H1 (cell line): Measurements from ENCODE around the gene TNNI2. TPM values are rescaled to one million over a fixed set of nuclear protein-coding genes. Genes with fewer than 3 reads are reported as not detected.

Source experiments
- CTCF ChIA-PET: fragments of 300-600 bp; sonication (Branson Sonifier 250); formaldehyde crosslinking; loops from one replicate; lab custom pipeline; 2021; ENCODE audit not compliant: partially characterized antibody; lab: Charles Lee
- POLR2A ChIA-PET: fragments of 300-600 bp; sonication (Branson Sonifier 250); formaldehyde crosslinking; loops from one replicate; lab custom pipeline; 2021; ENCODE audit warnings: inconsistent platforms; ENCODE audit not compliant: partially characterized antibody; lab: Charles Lee
- DNase-seq, 2 experiments: peaks; one replicate each; pipeline versions ENCODE4 v3.0.0 to v3.0.0-alpha.2; 2010 to 2022; ENCODE audit warnings: low spot score in 2 of 2, low read depth in 1 of 2, mixed read lengths in 1 of 2
- FAIRE-seq: peaks from 2 replicates; lab custom pipeline; 2011; peaks lifted over from hg19 to GRCh38; lab: Jason Lieb, UNC
- H2AFZ ChIP-seq: 2 replicates; pipeline ENCODE4 v1.8.1; 2012; ENCODE audit warnings: low read length, inconsistent platforms
- H2AK5ac ChIP-seq: 2 replicates; pipeline ENCODE4 v1.6.1; 2013; ENCODE audit warnings: low read depth, low read length
- H2BK120ac ChIP-seq: replicated peaks from 2 replicates; pipeline ENCODE3; 2013; ENCODE audit warnings: low read depth, low read length, inconsistent platforms
- H2BK12ac ChIP-seq: 2 replicates; pipeline ENCODE4 v1.6.1; 2013; ENCODE audit warnings: low read depth, low read length
- H2BK15ac ChIP-seq: 2 replicates; pipeline ENCODE4 v1.6.1; 2013; ENCODE audit warnings: low read length
- H2BK20ac ChIP-seq: 2 replicates; pipeline ENCODE4 v1.6.1; 2013; ENCODE audit warnings: low read length
- H2BK5ac ChIP-seq: 2 replicates; pipeline ENCODE4 v1.6.1; 2013; ENCODE audit warnings: low read depth, low read length
- H3K14ac ChIP-seq: 2 replicates; pipeline ENCODE4 v1.6.1; 2013; ENCODE audit warnings: inconsistent platforms; ENCODE audit not compliant: insufficient read length
- H3K18ac ChIP-seq: 2 replicates; pipeline ENCODE4 v1.6.1; 2013; ENCODE audit warnings: low read length; ENCODE audit errors: extremely low read depth
- H3K23ac ChIP-seq: 2 replicates; pipeline ENCODE4 v1.6.1; 2013; ENCODE audit warnings: inconsistent platforms; ENCODE audit not compliant: insufficient read length
- H3K23me2 ChIP-seq: 2 replicates; pipeline ENCODE4 v1.6.1; 2013; ENCODE audit warnings: low read depth, low read length
- H3K27ac ChIP-seq: 2 replicates; pipeline ENCODE4 v1.6.1; 2011; ENCODE audit warnings: low read depth, low read length, inconsistent platforms
- H3K27me3 ChIP-seq, 4 experiments: replicated peaks in 1 of 4; 1 replicate in 1 of 4; 2 replicates in 3 of 4; pipeline versions ENCODE4 v1.6.1 to v1.8.1; 2011 to 2013; ENCODE audit warnings: low read length in 3 of 4, mild to moderate bottlenecking in 3 of 4, inconsistent platforms in 2 of 4, mixed read lengths in 2 of 4, moderate library complexity in 1 of 4; ENCODE audit not compliant: control insufficient read depth in 3 of 4, insufficient read depth in 3 of 4; ENCODE audit errors: extremely low read depth in 1 of 4
- H3K36me3 ChIP-seq, 4 experiments: 2 replicates each; pipeline versions ENCODE4 v1.6.1 to v1.8.1; 2011 to 2013; ENCODE audit warnings: mild to moderate bottlenecking in 4 of 4, low read length in 3 of 4, moderate library complexity in 2 of 4, control low read depth in 1 of 4, inconsistent platforms in 1 of 4; ENCODE audit not compliant: insufficient read depth in 4 of 4, control insufficient read depth in 2 of 4
- H3K4ac ChIP-seq: replicated peaks from 2 replicates; pipeline ENCODE3; 2013; ENCODE audit warnings: low read length, low read depth, mixed read lengths, inconsistent platforms; ENCODE audit not compliant: insufficient read length
- H3K4me1 ChIP-seq, 4 experiments: replicated peaks in 1 of 4; 1 replicate in 1 of 4; 2 replicates in 3 of 4; pipeline versions ENCODE4 v1.6.1 to v1.8.1; 2011 to 2013; ENCODE audit warnings: low read length in 3 of 4, inconsistent platforms in 2 of 4, mixed read lengths in 1 of 4; ENCODE audit not compliant: insufficient read depth in 4 of 4, control insufficient read depth in 3 of 4
- H3K4me2 ChIP-seq, 2 experiments: 2 replicates each; pipeline versions ENCODE4 v1.6.1 to v1.8.1; 2011 to 2013; ENCODE audit warnings: low read depth in 2 of 2, low read length in 2 of 2, control low read depth in 1 of 2, inconsistent platforms in 1 of 2, mild to moderate bottlenecking in 1 of 2; ENCODE audit not compliant: insufficient read depth in 1 of 2
- H3K4me3 ChIP-seq, 4 experiments: fragments of 200-600, 300-600 bp in 1 of 4; sonication (generic), shearing (Covaris generic), sonication (Bioruptor Twin) in 1 of 4; 2 replicates each; pipeline versions ENCODE4 v1.5.1 to v1.8.1; 2011 to 2016; ENCODE audit warnings: low read length in 4 of 4, low read depth in 3 of 4, control low read depth in 2 of 4, inconsistent platforms in 2 of 4, mild to moderate bottlenecking in 2 of 4, mixed read lengths in 1 of 4, moderate library complexity in 1 of 4; ENCODE audit not compliant: insufficient read depth in 2 of 4; ENCODE audit errors: extremely low read depth in 1 of 4
- H3K56ac ChIP-seq: replicated peaks from 2 replicates; pipeline ENCODE3; 2013; ENCODE audit warnings: low read depth, mild to moderate bottlenecking, mixed read lengths, low read length, inconsistent platforms; ENCODE audit not compliant: insufficient read length
- H3K79me1 ChIP-seq: 2 replicates; pipeline ENCODE4 v1.6.1; 2013; ENCODE audit warnings: low read depth, low read length, control low read depth
- H3K79me2 ChIP-seq, 2 experiments: 2 replicates each; pipeline versions ENCODE4 v1.6.1 to v1.8.1; 2012 to 2013; ENCODE audit warnings: low read length in 2 of 2, mild to moderate bottlenecking in 2 of 2, inconsistent platforms in 1 of 2; ENCODE audit not compliant: insufficient read depth in 2 of 2, control insufficient read depth in 1 of 2
- H3K9ac ChIP-seq, 4 experiments: replicated peaks in 1 of 4; 1 replicate in 1 of 4; 2 replicates in 3 of 4; pipeline versions ENCODE4 v1.6.1 to v1.8.1; 2011 to 2013; ENCODE audit warnings: low read depth in 3 of 4, low read length in 3 of 4, control low read depth in 2 of 4, mild to moderate bottlenecking in 2 of 4, moderate library complexity in 2 of 4, inconsistent platforms in 1 of 4; ENCODE audit errors: extremely low read depth in 1 of 4
- H3K9me3 ChIP-seq, 2 experiments: 2 replicates each; pipeline versions ENCODE4 v1.6.1 to v1.8.1; 2012 to 2013; ENCODE audit warnings: mild to moderate bottlenecking in 2 of 2, moderate library complexity in 2 of 2, control low read depth in 1 of 2, inconsistent platforms in 1 of 2, low read depth in 1 of 2, low read length in 1 of 2, mixed read lengths in 1 of 2; ENCODE audit not compliant: insufficient read depth in 2 of 2
- H4K20me1 ChIP-seq, 2 experiments: replicated peaks in 1 of 2; 2 replicates each; pipeline versions ENCODE3 to v1.8.1; 2011 to 2013; ENCODE audit warnings: inconsistent platforms in 2 of 2, low read length in 2 of 2, mild to moderate bottlenecking in 1 of 2; ENCODE audit not compliant: insufficient read depth in 2 of 2, control insufficient read depth in 1 of 2
- H4K5ac ChIP-seq: 2 replicates; pipeline ENCODE4 v1.6.1; 2013; ENCODE audit warnings: low read length, low read depth, mixed read lengths, inconsistent platforms; ENCODE audit not compliant: insufficient read length
- H4K8ac ChIP-seq: 2 replicates; pipeline ENCODE4 v1.8.0; 2013; ENCODE audit warnings: mild to moderate bottlenecking, moderate library complexity, low read length, inconsistent platforms; ENCODE audit not compliant: insufficient read depth; ENCODE audit errors: extremely low read depth
- H4K91ac ChIP-seq: replicated peaks from 2 replicates; pipeline ENCODE3; 2013; ENCODE audit warnings: low read length, mixed read lengths, inconsistent platforms; ENCODE audit not compliant: insufficient read length
- CEBPB ChIP-seq: IDR thresholded peaks from 2 replicates; pipeline ENCODE4 v1.6.1; 2012; ENCODE audit warnings: low read depth, low read length
- CREB1 ChIP-seq: IDR thresholded peaks from 2 replicates; pipeline ENCODE4 v1.6.1; 2012; ENCODE audit warnings: inconsistent platforms
- EP300 ChIP-seq, 2 experiments: IDR thresholded peaks; 1 replicate in 1 of 2; 2 replicates in 1 of 2; pipeline ENCODE4 v1.6.1; 2011 to 2012; ENCODE audit warnings: low read depth in 2 of 2, low read length in 2 of 2, mild to moderate bottlenecking in 2 of 2, borderline replicate concordance in 1 of 2, inconsistent platforms in 1 of 2, moderate library complexity in 1 of 2
- FOSL1 ChIP-seq: IDR thresholded peaks from 2 replicates; pipeline ENCODE4 v1.6.1; 2011; ENCODE audit warnings: mild to moderate bottlenecking, low read depth, low read length, moderate library complexity; ENCODE audit not compliant: insufficient read depth
- NRF1 ChIP-seq: IDR thresholded peaks from 2 replicates; pipeline ENCODE4 v1.6.1; 2011; ENCODE audit warnings: mild to moderate bottlenecking, low read depth, low read length, improper control_type of control experiment
- RAD21 ChIP-seq, 2 experiments: IDR thresholded peaks in 1 of 2; conservative IDR thresholded peaks in 1 of 2; 2 replicates each; pipeline ENCODE4 v1.6.1; 2011; ENCODE audit warnings: low read depth in 2 of 2, low read length in 2 of 2, improper control_type of control experiment in 1 of 2, inconsistent platforms in 1 of 2, mild to moderate bottlenecking in 1 of 2, moderate library complexity in 1 of 2
- SP4 ChIP-seq: IDR thresholded peaks from 2 replicates; pipeline ENCODE4 v1.6.1; 2012; ENCODE audit warnings: low read length, inconsistent platforms
- TAF7 ChIP-seq: optimal IDR thresholded peaks from 2 replicates; pipeline ENCODE3; 2011; ENCODE audit warnings: low read depth, mild to moderate bottlenecking, inconsistent platforms, low read length, moderate library complexity, borderline replicate concordance
- WGBS, 2 experiments: shearing (Covaris generic) in 1 of 2; methylation state at CpG; one replicate each; pipeline versions ENCODE4 v1.1.6 to v1.1.7; 2013 to 2015; ENCODE audit warnings: low lambda C conversion rate in 2 of 2, mixed read lengths in 2 of 2, inconsistent platforms in 1 of 2, low coverage in 1 of 2, missing lambda C conversion rate in 1 of 2; ENCODE audit not compliant: insufficient replicate concordance in 2 of 2, insufficient coverage in 1 of 2, insufficient read length in 1 of 2; ENCODE audit errors: extremely low coverage in 1 of 2, missing lambda C conversion rate in 1 of 2; 5-methylcytosine and 5-hydroxymethylcytosine counted together
- polyA plus RNA-seq, 7 experiments: library from polyadenylated mRNA; depleted of rRNA in 3 of 7; stranded (reverse) in 5 of 7; unstranded in 2 of 7; fragments of >200 nt in 5 of 7; fragments of 200-250 nt in 2 of 7; gene quantifications; 1 replicate in 5 of 7; 2 replicates in 1 of 7; 4 replicates in 1 of 7; pipeline versions ENCODE4 v1.2.1 to v1.2.3, GENCODE V29; 2011 to 2013; ENCODE audit warnings: missing spikeins in 2 of 7, mixed read lengths in 2 of 7
- total RNA-seq: library from RNA; stranded (reverse); fragmentation: NEBNext Ultra II Directional; extraction: Animal tissue kit (Norgen Biotek cat#: 25700); gene quantifications from 2 replicates; pipeline ENCODE4 v1.2.1, GENCODE V29; 2021
- TF ChIP-seq, protein P1 (sequence below), 3 experiments: IDR thresholded peaks; 1 replicate in 2 of 3; 2 replicates in 1 of 3; pipeline versions ENCODE4 v1.5.1 to v1.6.1; 2011; ENCODE audit warnings: low read length in 3 of 3, mild to moderate bottlenecking in 3 of 3, inconsistent platforms in 2 of 3, low read depth in 1 of 3, moderate library complexity in 1 of 3; ENCODE audit not compliant: insufficient read depth in 1 of 3; ENCODE audit errors: control extremely low read depth in 1 of 3

The TNNI2 gene
- total and polyA plus RNA-seq, 2 of the 8 experiments (the other 6 are each of a cell fraction or from before 2014, with no cell fraction given): not detected

DNA sequence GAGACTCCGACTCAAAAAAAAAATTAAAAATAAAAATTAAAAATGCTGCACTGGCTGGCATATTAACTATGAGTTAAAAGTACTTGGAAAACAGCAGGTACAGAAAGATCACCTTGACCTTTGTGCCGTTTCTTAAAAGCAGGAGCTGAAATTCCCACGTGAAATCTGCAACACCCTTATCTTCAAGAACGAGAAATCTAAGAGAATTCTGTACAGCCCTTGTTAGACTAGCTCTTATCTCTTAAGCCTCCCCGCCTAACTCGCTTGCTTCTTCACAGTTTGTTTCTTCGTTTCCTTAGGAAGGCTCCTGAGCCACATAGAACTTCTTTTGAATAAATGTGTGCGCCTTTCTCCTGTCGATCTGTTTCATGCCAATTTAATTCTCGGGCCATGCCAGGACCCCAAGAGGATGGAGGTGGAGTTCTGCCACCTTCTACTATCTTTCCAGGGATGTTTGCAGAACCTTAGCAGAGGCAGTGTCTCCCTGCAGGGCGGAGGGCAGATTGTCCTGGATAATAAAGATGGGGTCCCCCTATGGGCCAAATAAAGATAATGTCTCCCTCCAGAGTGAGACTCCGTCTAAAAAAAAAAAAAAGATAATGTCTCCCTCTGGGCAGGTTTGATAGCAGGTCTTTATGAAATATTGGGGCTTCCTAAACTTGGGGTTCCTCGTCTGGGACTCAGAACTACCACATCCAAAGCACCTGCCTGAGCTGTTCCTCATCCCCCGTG, 31.4 kb upstream of the TNNI2 start:
- DNase-seq (no peak), FAIRE-seq (no peak)
- Histone ChIP-seq H3K27me3 (peaks cover 0 to 2% (median 1%) of the 10 kb centered on the region in 4 experiments; a peak in 2 of 7 replicates), H3K9ac (no peak overlapping the region), H3K23ac (no peak overlapping the region), H4K20me1 (no peaks in the 10 kb centered on the region), H2BK15ac (no peak overlapping the region), H2AFZ (no peak overlapping the region), H3K4me2 (no peak overlapping the region), H3K36me3 (no peaks in the 10 kb centered on the region), H3K14ac (no peak overlapping the region), H3K4me1 (0 out of 7 replicates have a peak, but pooled peaks cover 0 to 3% (median 0%) of the 10 kb centered on the region in 4 experiments), H4K5ac (no peak overlapping the region), H2BK5ac (no peak overlapping the region), H3K56ac (no peak overlapping the region), H2BK20ac (no peak overlapping the region), H3K27ac (no peak overlapping the region), H2BK120ac (no peak overlapping the region), H2BK12ac (no peak overlapping the region), H3K9me3 (peaks cover 3 to 4% of the 10 kb centered on the region in 2 experiments; a peak in 2 of 4 replicates), H3K4me3 (no peak overlapping the region), H4K91ac (no peak overlapping the region), H4K8ac (no peak overlapping the region), H2AK5ac (no peak overlapping the region), H3K23me2 (no peaks in the 10 kb centered on the region), H3K79me1 (no peaks in the 10 kb centered on the region), H3K79me2 (no peaks in the 10 kb centered on the region), H3K4ac (no peak overlapping the region), H3K18ac (no peak overlapping the region)
- ChIA-PET POLR2A (interaction anchor here (0.7 kb wide), 1 partner anchor 9 kb away, joined by 3 read pairs; no protein-coding TSS in a partner anchor), CTCF (interaction anchor here (0.6 to 6.8 kb wide), 17 partner anchors 8 to 1359 kb away, joined by 3 to 38 read pairs (median 4); no protein-coding TSS in a partner anchor)
- TF ChIP-seq SP4: no peak
- TF ChIP-seq CREB1: no peak
- TF ChIP-seq TAF7: no peak
- TF ChIP-seq, protein P1, sequence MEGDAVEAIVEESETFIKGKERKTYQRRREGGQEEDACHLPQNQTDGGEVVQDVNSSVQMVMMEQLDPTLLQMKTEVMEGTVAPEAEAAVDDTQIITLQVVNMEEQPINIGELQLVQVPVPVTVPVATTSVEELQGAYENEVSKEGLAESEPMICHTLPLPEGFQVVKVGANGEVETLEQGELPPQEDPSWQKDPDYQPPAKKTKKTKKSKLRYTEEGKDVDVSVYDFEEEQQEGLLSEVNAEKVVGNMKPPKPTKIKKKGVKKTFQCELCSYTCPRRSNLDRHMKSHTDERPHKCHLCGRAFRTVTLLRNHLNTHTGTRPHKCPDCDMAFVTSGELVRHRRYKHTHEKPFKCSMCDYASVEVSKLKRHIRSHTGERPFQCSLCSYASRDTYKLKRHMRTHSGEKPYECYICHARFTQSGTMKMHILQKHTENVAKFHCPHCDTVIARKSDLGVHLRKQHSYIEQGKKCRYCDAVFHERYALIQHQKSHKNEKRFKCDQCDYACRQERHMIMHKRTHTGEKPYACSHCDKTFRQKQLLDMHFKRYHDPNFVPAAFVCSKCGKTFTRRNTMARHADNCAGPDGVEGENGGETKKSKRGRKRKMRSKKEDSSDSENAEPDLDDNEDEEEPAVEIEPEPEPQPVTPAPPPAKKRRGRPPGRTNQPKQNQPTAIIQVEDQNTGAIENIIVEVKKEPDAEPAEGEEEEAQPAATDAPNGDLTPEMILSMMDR (IDR thresholded peaks at IDR 0.05; ENCODE audit: control extremely low read depth in 1 of 3, insufficient read depth in 1 of 3, low read depth in 1 of 3, low read length in 3 of 3): peak in 2 of 3 experiments; percentile 29 to 41; a peak in 3 of 4 replicates
- no peak for TF ChIP-seq NRF1
- no peak for TF ChIP-seq CEBPB
- TF ChIP-seq RAD21 (IDR thresholded peaks at IDR 0.05 in 1 of 2, conservative IDR thresholded peaks at IDR 0.05 in 1 of 2; ENCODE audit: low read depth in 2 of 2, low read length in 2 of 2): peak; percentile 6 to 28; a peak in 1 of 4 replicates
- no peak for TF ChIP-seq EP300 (IDR thresholded peaks at IDR 0.05; ENCODE audit: borderline replicate concordance in 1 of 2, low read depth in 2 of 2, low read length in 2 of 2)
- TF ChIP-seq FOSL1: no peak
- WGBS, 2 experiments: 87% methylated on average over 14 of the region's 14 CpGs; no CpG with 5 or more reads in 1 of the 2 experiments
